Mesenchymal stem cell (in vitro differentiated cells and primary cell): ENCODE data around the gene TM9SF3.

ENCODE experiments used
- DNase-seq: peaks from one replicate; pipeline ENCODE4 v3.0.0-alpha.2; 2013
- H2AFZ ChIP-seq: one replicate; pipeline ENCODE4 v1.6.1; 2013; ENCODE audit warnings: low read depth, mild to moderate bottlenecking, control low read depth, inconsistent platforms, low read length, moderate library complexity
- H2AK5ac ChIP-seq: 2 replicates; pipeline ENCODE4 v1.6.1; 2013; ENCODE audit warnings: low read length, moderate library complexity, mild to moderate bottlenecking, inconsistent platforms; ENCODE audit not compliant: severe bottlenecking
- H2BK120ac ChIP-seq: one replicate; pipeline ENCODE4 v1.6.1; 2013; ENCODE audit warnings: low read depth, mild to moderate bottlenecking, inconsistent platforms, low read length, moderate library complexity
- H2BK12ac ChIP-seq, 2 experiments: one replicate each; pipeline ENCODE4 v1.6.1; 2013; ENCODE audit warnings: inconsistent platforms in 2 of 2, low read length in 2 of 2, mild to moderate bottlenecking in 2 of 2, moderate library complexity in 2 of 2, control low read depth in 1 of 2
- H2BK15ac ChIP-seq: one replicate; pipeline ENCODE4 v1.6.1; 2013; ENCODE audit warnings: mild to moderate bottlenecking, low read depth, inconsistent platforms; ENCODE audit not compliant: poor library complexity, severe bottlenecking
- H2BK5ac ChIP-seq: 2 replicates; pipeline ENCODE4 v1.6.1; 2013; ENCODE audit warnings: low read depth, mild to moderate bottlenecking, low read length, control low read depth, inconsistent platforms; ENCODE audit not compliant: poor library complexity, severe bottlenecking
- H3K14ac ChIP-seq, 2 experiments: one replicate each; pipeline ENCODE4 v1.6.1; 2013; ENCODE audit warnings: inconsistent platforms in 2 of 2, low read length in 2 of 2, control low read depth in 1 of 2, mild to moderate bottlenecking in 1 of 2, moderate library complexity in 1 of 2
- H3K18ac ChIP-seq, 2 experiments: one replicate each; pipeline ENCODE4 v1.6.1; 2013; ENCODE audit warnings: inconsistent platforms in 2 of 2, low read length in 2 of 2, control low read depth in 1 of 2, low read depth in 1 of 2, mild to moderate bottlenecking in 1 of 2
- H3K23ac ChIP-seq, 2 experiments: one replicate each; pipeline ENCODE4 v1.6.1; 2013; ENCODE audit warnings: inconsistent platforms in 2 of 2, low read length in 2 of 2, mild to moderate bottlenecking in 2 of 2, moderate library complexity in 2 of 2, control low read depth in 1 of 2
- H3K27ac ChIP-seq: 2 replicates; pipeline ENCODE4 v1.5.1; 2013; ENCODE audit warnings: mild to moderate bottlenecking, moderate library complexity, low read length, control low read depth, inconsistent platforms; ENCODE audit not compliant: poor library complexity, severe bottlenecking
- H3K27me3 ChIP-seq, 2 experiments: 2 replicates each; pipeline versions ENCODE4 v1.6.1 to v1.7.0; 2013; ENCODE audit warnings: low read length in 2 of 2, mild to moderate bottlenecking in 2 of 2, moderate library complexity in 2 of 2, control low read depth in 1 of 2, inconsistent platforms in 1 of 2; ENCODE audit not compliant: control insufficient read depth in 1 of 2, insufficient read depth in 1 of 2
- H3K36me3 ChIP-seq, 2 experiments: 2 replicates each; pipeline versions ENCODE4 v1.6.1 to v1.7.0; 2013; ENCODE audit warnings: low read length in 2 of 2, control low read depth in 1 of 2, inconsistent platforms in 1 of 2, low read depth in 1 of 2, mild to moderate bottlenecking in 1 of 2; ENCODE audit not compliant: insufficient read depth in 2 of 2, control insufficient read depth in 1 of 2
- H3K4ac ChIP-seq, 2 experiments: one replicate each; pipeline ENCODE4 v1.6.1; 2013; ENCODE audit warnings: inconsistent platforms in 2 of 2, low read length in 2 of 2, mild to moderate bottlenecking in 2 of 2, moderate library complexity in 2 of 2, control low read depth in 1 of 2, low read depth in 1 of 2
- H3K4me1 ChIP-seq: 2 replicates; pipeline ENCODE4 v1.6.1; 2013; ENCODE audit warnings: low read depth, low read length, control low read depth; ENCODE audit not compliant: control insufficient read depth, insufficient read depth
- H3K4me2 ChIP-seq: 2 replicates; pipeline ENCODE4 v1.6.1; 2013; ENCODE audit warnings: low read length, mild to moderate bottlenecking, inconsistent platforms; ENCODE audit not compliant: poor library complexity, severe bottlenecking
- H3K4me3 ChIP-seq, 2 experiments: 2 replicates each; pipeline versions ENCODE4 v1.5.1 to v1.7.0; 2013; ENCODE audit warnings: low read length in 2 of 2, mild to moderate bottlenecking in 2 of 2, control low read depth in 1 of 2, low read depth in 1 of 2; ENCODE audit not compliant: insufficient read depth in 1 of 2
- H3K79me1 ChIP-seq: replicated peaks from 2 replicates; pipeline ENCODE4 v1.6.1; 2013; ENCODE audit warnings: mild to moderate bottlenecking, control low read depth, low read length, inconsistent platforms; ENCODE audit not compliant: poor library complexity, severe bottlenecking
- H3K9ac ChIP-seq: 2 replicates; pipeline ENCODE4 v1.7.0; 2013; ENCODE audit warnings: mild to moderate bottlenecking, low read length, moderate library complexity
- H3K9me3 ChIP-seq: 2 replicates; pipeline ENCODE4 v1.7.0; 2013; ENCODE audit warnings: mild to moderate bottlenecking, low read length; ENCODE audit not compliant: control insufficient read depth
- H4K8ac ChIP-seq: one replicate; pipeline ENCODE4 v1.6.1; 2013; ENCODE audit warnings: inconsistent platforms, mild to moderate bottlenecking, low read length, moderate library complexity
- H4K91ac ChIP-seq: one replicate; pipeline ENCODE4 v1.6.1; 2013; ENCODE audit warnings: mild to moderate bottlenecking, low read length, inconsistent platforms
- WGBS: methylation state at CpG from one replicate; pipeline ENCODE4 v1.1.7; 2013; ENCODE audit warnings: mixed read lengths; 5-methylcytosine and 5-hydroxymethylcytosine counted together

Gene TM9SF3

GRCh38 chr10:96578633-96579032 lies 8.2 kb downstream of the TM9SF3 start:
- no peak overlapping the region for H2BK120ac ChIP-seq
- H3K9me3 ChIP-seq, result no peaks in the 10 kb centered on the region
- no peak overlapping the region for H3K27ac ChIP-seq
- H4K8ac ChIP-seq, result no peak overlapping the region
- H2BK5ac ChIP-seq, result no peak overlapping the region
- peaks cover 3 to 18% of the 10 kb centered on the region in 2 experiments for H3K36me3 ChIP-seq
- no peak overlapping the region for H2AK5ac ChIP-seq
- no peak overlapping the region for H4K91ac ChIP-seq
- no peak overlapping the region for H2AFZ ChIP-seq
- peaks cover 7% of the 10 kb centered on the region for H3K4me1 ChIP-seq
- H3K18ac ChIP-seq, result no peak overlapping the region
- H3K23ac ChIP-seq, result no peak overlapping the region
- H3K27me3 ChIP-seq, result no peaks in the 10 kb centered on the region
- H3K4ac ChIP-seq, result no peak overlapping the region
- H3K14ac ChIP-seq, result no peak overlapping the region
- 96% methylated on average over 4 of the region's 5 CpGs for WGBS
- no peak for DNase-seq
- H2BK15ac ChIP-seq, result no peak overlapping the region
- H3K79me1 ChIP-seq, result no peaks in the 10 kb centered on the region
- H3K9ac ChIP-seq, result no peak overlapping the region
- no peak overlapping the region for H3K4me2 ChIP-seq
- H3K4me3 ChIP-seq, result no peak overlapping the region
- H2BK12ac ChIP-seq, result no peak overlapping the region

GRCh38 chr10:96578022-96578421 lies 8.8 kb downstream of the TM9SF3 start:
- H3K23ac ChIP-seq, result no peak overlapping the region
- no peak overlapping the region for H4K8ac ChIP-seq
- no peaks in the 10 kb centered on the region for H3K79me1 ChIP-seq
- no peak overlapping the region for H3K4me2 ChIP-seq
- H3K9me3 ChIP-seq, result no peaks in the 10 kb centered on the region
- no peak overlapping the region for H2AK5ac ChIP-seq
- H3K9ac ChIP-seq, result no peak overlapping the region
- H3K14ac ChIP-seq, result no peak overlapping the region
- H2AFZ ChIP-seq, result no peak overlapping the region
- no peak for DNase-seq
- H3K18ac ChIP-seq, result no peak overlapping the region
- no peak overlapping the region for H2BK15ac ChIP-seq
- H3K4ac ChIP-seq, result no peak overlapping the region
- no peak overlapping the region for H4K91ac ChIP-seq
- no peak overlapping the region for H2BK5ac ChIP-seq
- H3K4me1 ChIP-seq, result peaks cover 7% of the 10 kb centered on the region
- no peak overlapping the region for H3K27ac ChIP-seq
- WGBS, result 100% methylated on average over 1 of the region's 4 CpGs
- no peak overlapping the region for H2BK12ac ChIP-seq
- H3K36me3 ChIP-seq, result peaks cover 3 to 21% of the 10 kb centered on the region in 2 experiments
- H2BK120ac ChIP-seq, result no peak overlapping the region
- no peaks in the 10 kb centered on the region for H3K27me3 ChIP-seq
- H3K4me3 ChIP-seq, result no peak overlapping the region

GRCh38 chr10:96577069-96577468 lies 9.7 kb downstream of the TM9SF3 start:
- Histone ChIP-seq H3K4me3 (no peak overlapping the region), H3K9me3 (no peaks in the 10 kb centered on the region), H3K79me1 (no peaks in the 10 kb centered on the region), H3K23ac (no peak overlapping the region), H2BK120ac (no peak overlapping the region), H3K4me2 (no peak overlapping the region), H3K9ac (no peak overlapping the region), H4K8ac (no peak overlapping the region), H2AFZ (no peak overlapping the region), H4K91ac (no peak overlapping the region), H3K14ac (no peak overlapping the region), H2BK5ac (no peak overlapping the region), H2BK12ac (no peak overlapping the region), H3K27ac (no peak overlapping the region), H2AK5ac (no peak overlapping the region), H3K18ac (no peak overlapping the region), H2BK15ac (no peak overlapping the region), H3K27me3 (no peaks in the 10 kb centered on the region), H3K36me3 (peaks cover 3 to 24% of the 10 kb centered on the region in 2 experiments), H3K4me1 (peaks cover 7% of the 10 kb centered on the region), H3K4ac (no peak overlapping the region)
- DNase-seq, result no peak
- WGBS, result 100% methylated on average over 1 of the region's 1 CpG

GRCh38 chr10:96576277-96576980 lies 10.4 kb downstream of the TM9SF3 start:
- Histone ChIP-seq H3K36me3 (peaks cover 3 to 28% of the 10 kb centered on the region in 2 experiments), H3K9ac (no peak overlapping the region), H2AFZ (no peak overlapping the region), H3K14ac (no peak overlapping the region), H3K4ac (no peak overlapping the region), H3K4me3 (no peak overlapping the region), H4K91ac (no peak overlapping the region), H3K4me2 (no peak overlapping the region), H3K18ac (no peak overlapping the region), H4K8ac (no peak overlapping the region), H3K79me1 (no peaks in the 10 kb centered on the region), H3K4me1 (peaks cover 7% of the 10 kb centered on the region), H2AK5ac (no peak overlapping the region), H3K27ac (no peak overlapping the region), H3K9me3 (no peaks in the 10 kb centered on the region), H2BK120ac (no peak overlapping the region), H2BK5ac (no peak overlapping the region), H2BK12ac (no peak overlapping the region), H3K23ac (no peak overlapping the region), H3K27me3 (no peaks in the 10 kb centered on the region), H2BK15ac (no peak overlapping the region)
- no CpG with 5 or more reads among the region's 1 CpG for WGBS
- DNase-seq, result no peak
